ENCODE measurements around the gene RAB12. TPM values are rescaled to one million over a fixed set of nuclear protein-coding genes. Genes with fewer than 3 reads are reported as not detected.
"Not testable (repeated sequence)": the region's sequence is repeated elsewhere in the genome, so short reads cannot be mapped to it uniquely, and the experiment has no call there.

RAB12 gene
- total RNA-seq, 1 donor from 2014 or later = 125 TPM

DNA sequence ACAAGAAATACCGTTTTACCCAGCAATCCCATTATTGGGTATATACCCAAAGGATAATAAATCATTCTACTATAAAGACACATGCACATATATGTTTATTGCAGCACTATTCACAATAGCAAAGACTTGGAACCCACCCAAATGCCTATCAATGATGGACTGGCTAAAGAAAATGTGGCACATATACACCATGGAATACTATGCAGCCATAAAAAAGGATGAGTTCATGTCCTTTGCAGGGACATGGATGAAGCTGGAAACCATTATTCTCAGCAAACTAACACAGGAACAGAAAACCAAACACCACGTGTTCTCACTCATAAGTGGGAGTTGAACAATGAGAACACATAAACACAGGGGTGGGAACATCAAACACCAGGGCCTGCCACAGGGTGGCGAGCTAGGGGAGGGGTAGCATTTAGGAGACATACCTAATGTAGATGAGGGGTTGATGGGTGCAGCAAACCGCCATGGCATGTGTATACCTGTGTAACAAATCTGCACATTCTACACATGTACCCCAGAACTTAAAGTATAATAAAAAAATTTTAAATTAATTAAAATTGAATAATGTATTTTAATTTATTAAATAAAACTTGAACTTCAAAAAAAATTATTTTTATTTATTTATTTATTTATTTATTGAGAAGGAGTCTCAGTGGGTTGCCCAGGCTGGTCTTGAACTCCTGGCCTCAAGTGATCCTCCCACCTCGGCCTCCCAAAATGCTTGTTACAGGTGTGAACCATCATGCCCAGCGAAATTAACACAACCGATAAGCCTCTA, 42.4 kb downstream of the RAB12 start:
- DNase-seq = not testable (repeated sequence)

- peak; percentile 58 for DNase-seq
Observed at GRCh38 chr18:8654503-8655451, 45.5 kb downstream of the RAB12 start.

GRCh38 chr18:8656232-8656631, 47.0 kb downstream of the RAB12 start:
- DNase-seq = no peak

DNA sequence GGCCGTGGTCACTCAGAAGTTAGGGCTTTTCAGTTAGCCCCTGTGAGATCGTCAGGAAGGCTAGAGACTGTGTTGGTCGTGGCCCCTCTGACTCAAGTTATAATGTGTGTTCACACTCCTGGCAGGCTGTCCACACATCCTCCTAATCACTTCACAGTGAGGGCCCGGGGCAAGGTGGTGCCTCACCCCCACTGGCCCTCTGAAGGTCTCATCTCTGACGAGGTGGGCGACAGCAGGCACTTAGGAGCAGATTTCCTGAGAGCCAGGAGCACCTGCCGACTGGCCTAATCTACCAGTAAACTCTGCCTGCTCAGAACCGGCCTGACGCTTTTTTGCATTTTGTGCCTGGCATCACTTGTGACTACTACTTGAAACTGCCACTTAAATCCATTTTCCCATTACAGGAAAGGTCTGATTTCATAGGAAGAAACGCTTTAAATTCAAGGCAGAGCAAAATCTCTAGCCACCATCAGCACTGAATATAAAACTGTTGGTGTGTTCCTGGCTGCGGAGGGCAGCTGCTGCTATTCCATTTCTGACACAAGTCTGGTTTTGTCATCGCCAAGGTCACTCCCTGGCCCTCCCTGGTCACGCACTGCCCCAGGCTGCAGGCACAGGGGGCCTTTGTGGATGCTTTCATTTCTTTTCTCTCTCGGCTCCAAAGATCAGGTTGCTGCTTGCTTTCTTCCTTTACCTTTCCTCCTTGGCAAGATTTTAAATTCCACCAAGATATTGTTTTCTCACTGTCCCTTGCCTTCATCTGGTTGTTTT, 48.0 kb downstream of the RAB12 start:
- peak; percentile 29 for DNase-seq

- DNase-seq = peak; percentile 59
Observed at GRCh38 chr18:8657873-8658470, 48.7 kb downstream of the RAB12 start.

- no peak for DNase-seq
Observed at GRCh38 chr18:8658858-8659485, 49.7 kb downstream of the RAB12 start.

GRCh38 chr18:8659609-8660242, 50.5 kb downstream of the RAB12 start:
- no peak for DNase-seq

- no peak for DNase-seq
Observed at GRCh38 chr18:8660316-8660715, 51.1 kb downstream of the RAB12 start.

GRCh38 chr18:8661754-8662559, 52.7 kb downstream of the RAB12 start:
- DNase-seq = peak; percentile 60

DNA sequence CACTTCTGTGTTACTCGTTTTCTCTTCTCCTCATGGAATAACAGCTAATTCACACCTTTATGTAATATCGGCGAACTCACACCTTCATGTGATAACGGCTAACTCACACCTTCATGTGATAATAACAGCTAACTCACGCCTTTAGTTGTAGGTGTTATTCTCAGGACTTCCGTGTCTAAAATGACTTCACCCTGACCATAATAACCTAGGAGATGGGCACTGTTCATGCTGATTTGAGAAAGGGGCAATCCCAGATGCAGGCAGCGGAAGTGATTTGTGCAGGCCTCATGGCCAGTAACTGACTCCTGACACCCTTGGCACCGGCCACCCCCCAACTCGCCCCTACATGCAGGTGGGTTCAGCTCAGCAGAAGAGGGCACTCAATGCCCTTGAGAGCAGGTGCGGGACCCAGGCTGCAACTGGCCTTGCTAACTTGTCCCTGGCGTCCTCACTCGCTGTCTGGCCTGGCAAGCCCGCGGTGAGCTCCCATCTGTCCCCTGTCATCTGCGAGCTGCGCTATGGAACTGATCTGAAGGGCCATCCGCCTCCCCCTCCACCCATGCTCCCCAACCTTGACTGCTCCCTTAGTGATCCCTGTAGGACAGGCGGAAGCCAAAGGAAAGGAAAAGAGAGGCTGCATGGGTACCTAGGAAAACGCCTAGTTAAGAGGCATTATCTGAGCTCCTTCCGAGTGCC, 53.5 kb downstream of the RAB12 start:
- no peak for DNase-seq

- DNase-seq = no peak
Observed at GRCh38 chr18:8667846-8668245, 58.6 kb downstream of the RAB12 start.

DNA sequence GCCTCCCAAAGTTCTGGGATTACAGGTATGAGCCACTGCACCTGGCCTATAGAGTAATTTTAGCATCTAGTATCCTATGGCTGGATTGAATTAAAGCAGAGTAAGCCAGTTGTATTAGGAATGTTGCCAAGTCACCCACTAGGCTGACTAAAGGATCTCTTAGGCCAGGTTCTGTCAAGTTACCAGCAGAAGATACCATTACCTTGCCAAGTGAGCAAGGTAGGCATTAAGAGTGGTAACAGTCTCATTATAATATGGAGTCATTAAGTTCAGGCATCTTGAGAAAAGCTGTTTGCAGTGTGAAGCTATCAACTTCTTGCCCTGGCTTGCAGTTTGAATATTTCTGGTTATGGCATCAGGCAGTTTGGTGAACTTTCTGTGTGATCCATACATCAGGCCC, 59.1 kb downstream of the RAB12 start:
- no peak for DNase-seq

DNA sequence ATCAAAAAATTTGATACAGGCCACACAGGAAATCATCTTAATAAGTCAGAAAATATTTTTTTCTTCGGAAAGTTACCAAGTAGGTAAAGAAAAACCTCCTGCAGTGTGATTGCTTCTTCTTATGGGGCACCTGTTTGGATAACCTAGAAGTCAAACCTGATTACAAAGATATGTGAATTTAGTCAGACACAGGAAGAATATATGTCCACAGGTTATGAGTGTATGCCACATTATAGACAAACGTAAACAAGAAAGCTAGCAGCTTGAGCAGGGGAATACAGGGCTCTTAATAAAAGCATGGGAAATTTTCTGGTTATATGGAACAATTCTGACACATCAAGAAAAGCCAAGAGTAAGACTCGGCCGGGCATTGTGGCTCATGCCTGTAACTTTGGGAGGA, 60.3 kb downstream of the RAB12 start:
- no peak for DNase-seq

DNA sequence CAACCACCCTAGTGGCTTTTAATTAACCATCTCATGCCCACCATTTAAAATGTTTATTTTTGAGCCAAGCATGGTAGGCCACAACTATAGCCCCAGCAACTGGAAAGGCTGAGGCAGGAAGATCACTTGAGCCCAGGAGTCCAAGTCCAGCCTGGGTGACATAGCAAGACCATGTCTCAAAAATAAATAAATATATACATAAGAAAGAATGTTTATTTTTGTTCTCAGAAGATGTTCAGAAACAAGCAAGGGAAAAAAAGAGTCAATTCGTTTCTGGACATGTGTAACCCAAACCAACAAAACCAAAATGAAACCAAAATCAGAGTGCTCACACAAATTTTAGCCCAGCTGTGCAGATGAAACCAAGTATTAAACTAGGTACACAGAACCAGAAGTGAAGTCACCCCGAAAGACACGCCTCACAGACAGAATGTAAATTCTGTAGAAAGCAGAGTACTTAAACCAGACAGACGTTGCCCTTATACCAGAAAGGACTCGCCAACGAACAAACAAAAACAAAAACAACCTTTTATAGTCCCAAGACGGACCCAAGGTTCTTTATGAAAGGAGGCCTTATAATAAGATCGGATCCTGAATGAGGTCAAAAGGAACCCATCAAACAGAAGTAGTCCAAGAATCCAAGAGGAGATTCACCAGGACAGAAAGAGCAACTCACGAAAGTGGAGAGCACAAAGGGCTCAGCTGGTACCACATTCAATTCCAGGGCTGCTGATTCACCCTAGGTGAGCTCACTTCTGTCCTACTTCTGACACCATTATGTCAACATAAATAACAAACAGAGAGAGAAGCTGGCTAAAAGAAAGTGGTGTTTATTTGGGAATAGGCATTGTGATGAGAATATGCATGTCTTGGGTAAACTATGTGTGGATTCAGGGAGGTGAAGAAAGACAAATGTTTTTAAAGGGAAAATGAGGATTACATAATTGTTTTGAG, 64.3 kb downstream of the RAB12 start:
- DNase-seq = no peak

DNA sequence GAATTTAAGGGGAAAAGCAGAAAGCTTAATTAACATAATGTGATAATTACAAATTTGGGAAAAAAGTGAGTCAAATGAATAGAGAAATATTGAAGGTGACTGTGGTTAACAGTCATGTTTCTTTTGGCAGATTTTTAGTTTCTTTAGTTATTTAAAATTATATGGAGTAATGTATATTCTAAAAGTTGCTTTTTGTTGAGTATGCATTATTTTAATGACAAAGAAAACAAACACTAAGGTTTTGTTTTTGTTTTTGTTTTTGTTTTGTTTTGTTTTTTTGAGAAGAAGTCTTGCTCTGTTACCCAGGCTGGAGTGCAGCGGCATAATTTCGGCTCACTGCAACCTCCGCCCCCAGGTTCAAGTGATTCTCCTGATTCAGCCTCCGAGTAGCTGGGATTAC, 65.8 kb downstream of the RAB12 start:
- DNase-seq = no peak

DNA sequence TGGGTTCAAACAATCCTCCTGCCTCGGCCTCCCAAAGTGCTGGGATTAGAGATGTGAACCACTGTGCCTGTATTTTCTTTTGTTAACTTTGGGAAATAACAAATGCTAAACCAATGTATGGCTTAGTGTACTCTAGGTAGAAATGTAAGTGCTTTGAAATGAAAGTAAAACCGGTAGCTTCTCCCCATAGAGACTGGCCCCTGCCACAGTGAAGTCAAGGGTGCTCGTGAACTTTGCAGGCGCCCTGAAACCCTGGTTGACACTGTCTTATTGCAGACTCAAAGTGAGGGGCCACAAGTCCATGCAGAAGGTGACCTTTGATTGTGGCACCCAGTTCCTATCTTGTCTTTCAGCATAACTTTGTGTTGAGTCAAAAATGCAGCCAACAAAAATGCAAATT, 72.0 kb downstream of the RAB12 start:
- DNase-seq = no peak

DNA sequence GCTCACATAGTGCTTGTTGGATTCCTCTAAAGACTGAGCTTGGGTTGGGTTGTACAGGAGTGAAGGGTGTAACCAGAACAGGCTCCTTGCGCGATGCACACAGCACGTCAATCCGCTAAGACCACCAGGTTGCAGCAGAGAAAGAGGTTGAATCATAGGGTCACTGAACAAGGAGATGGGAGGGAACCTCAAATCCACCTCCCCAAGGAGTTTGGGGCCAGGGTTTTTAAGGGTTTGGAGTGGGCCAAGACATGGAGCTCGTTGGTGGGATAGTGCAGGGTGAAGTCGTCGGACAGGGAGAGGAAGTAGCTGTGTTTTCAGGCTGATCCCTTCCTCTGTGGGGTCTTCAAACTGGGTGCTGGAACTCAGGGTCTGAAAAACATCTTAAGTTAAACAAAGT, 75.3 kb downstream of the RAB12 start:
- DNase-seq = no peak

Measured in tongue (tissue), 2 donors.